Peyer's patch (tissue), 4 donors: ENCODE measurements around the gene MND1. TPM values are rescaled to one million over a fixed set of nuclear protein-coding genes. Genes with fewer than 3 reads are reported as not detected.

ENCODE experiments used
- DNase-seq, 3 donors: peaks; one replicate each; pipeline ENCODE4 v3.0.0-alpha.2; 2017 to 2019
- H3K27ac ChIP-seq, 4 donors: fragments of 200-600 bp; sonication (generic); one replicate each; pipeline ENCODE4 v1.5.1; 2016 to 2019
- H3K27me3 ChIP-seq, 2 donors: fragments of 200-600 bp; sonication (generic); one replicate each; pipeline ENCODE4 v1.5.1; 2019
- H3K36me3 ChIP-seq, 3 donors: fragments of 200-600 bp; sonication (generic); one replicate each; pipeline ENCODE4 v1.5.1; 2016 to 2019
- H3K4me1 ChIP-seq, 4 donors: fragments of 200-600 bp; sonication (generic); one replicate each; pipeline ENCODE4 v1.5.1; 2016 to 2019
- H3K4me3 ChIP-seq, 4 donors: fragments of 200-600 bp; sonication (generic); 1 replicate in 3 of 4; 2 replicates in 1 of 4; pipeline ENCODE4 v1.5.1; 2016 to 2019; ENCODE audit warnings: mild to moderate bottlenecking in 1 of 4
- H3K9me3 ChIP-seq, 4 donors: fragments of 200-600 bp; sonication (generic); one replicate each; pipeline ENCODE4 v1.5.1; 2016 to 2019; ENCODE audit warnings: mild to moderate bottlenecking in 1 of 4
- CTCF ChIP-seq, 6 experiments: fragments of 450-650 bp in 4 of 6; fragments of 200-600 bp in 2 of 6; sonication (generic) in 1 of 6; IDR thresholded peaks; one replicate each; pipeline ENCODE4 v1.5.1; 2017 to 2019; ENCODE audit warnings: antibody characterized with exemption in 6 of 6, mild to moderate bottlenecking in 3 of 6, moderate library complexity in 1 of 6
- POLR2A ChIP-seq, 2 donors: fragments of 450-650 bp; IDR thresholded peaks; one replicate each; pipeline ENCODE4 v1.5.1; 2017; ENCODE audit warnings: antibody characterized with exemption in 2 of 2, mild to moderate bottlenecking in 2 of 2, moderate library complexity in 2 of 2
- total RNA-seq, 4 donors: library from RNA; depleted of rRNA; stranded (reverse); fragments of >200 nt; gene quantifications; one replicate each; pipeline ENCODE4 v1.1.0, GENCODE V29; 2016

The MND1 gene
- total RNA-seq, 4 donors from 2014 or later: 3.5 to 7.4 TPM; not detected in 2

- no peaks in the 10 kb centered on the region for H3K27me3 ChIP-seq
- DNase-seq: no peak
- H3K4me3 ChIP-seq: no peak overlapping the region
- H3K9me3 ChIP-seq: no peaks in the 10 kb centered on the region
- H3K27ac ChIP-seq: no peak overlapping the region
- TF ChIP-seq POLR2A (IDR thresholded peaks at IDR 0.05) (no peak), CTCF (IDR thresholded peaks at IDR 0.05) (no peak)
- no peaks in the 10 kb centered on the region for H3K4me1 ChIP-seq
- H3K36me3 ChIP-seq: peaks cover 0 to 65% (median 0%) of the 10 kb centered on the region in 3 donors
Measured at GRCh38 chr4:153326513-153326912, 18.0 kb upstream of the MND1 start.

GRCh38 chr4:153327247-153327646, 17.2 kb upstream of the MND1 start:
- H3K27me3 ChIP-seq: no peaks in the 10 kb centered on the region
- no peak for TF ChIP-seq POLR2A (IDR thresholded peaks at IDR 0.05)
- TF ChIP-seq CTCF (IDR thresholded peaks at IDR 0.05): no peak
- H3K36me3 ChIP-seq: peaks cover 0 to 65% (median 0%) of the 10 kb centered on the region in 3 donors
- DNase-seq: no peak
- no peaks in the 10 kb centered on the region for H3K4me1 ChIP-seq
- H3K9me3 ChIP-seq: no peaks in the 10 kb centered on the region
- no peak overlapping the region for H3K27ac ChIP-seq
- no peak overlapping the region for H3K4me3 ChIP-seq

GRCh38 chr4:153332936-153333335, 11.6 kb upstream of the MND1 start:
- Histone ChIP-seq H3K27me3 (no peaks in the 10 kb centered on the region), H3K36me3 (peaks cover 0 to 59% (median 0%) of the 10 kb centered on the region in 3 donors), H3K9me3 (no peaks in the 10 kb centered on the region), H3K4me1 (no peaks in the 10 kb centered on the region), H3K27ac (no peak overlapping the region), H3K4me3 (no peak overlapping the region)
- no peak for DNase-seq
- TF ChIP-seq POLR2A (IDR thresholded peaks at IDR 0.05) (no peak), CTCF (IDR thresholded peaks at IDR 0.05) (no peak)

- no peak for DNase-seq
- Histone ChIP-seq H3K27me3 (no peaks in the 10 kb centered on the region), H3K36me3 (peaks cover 0 to 53% (median 0%) of the 10 kb centered on the region in 3 donors), H3K4me1 (no peaks in the 10 kb centered on the region), H3K9me3 (no peaks in the 10 kb centered on the region), H3K4me3 (no peak overlapping the region), H3K27ac (no peak overlapping the region)
- no peak for TF ChIP-seq POLR2A (IDR thresholded peaks at IDR 0.05)
- no peak for TF ChIP-seq CTCF (IDR thresholded peaks at IDR 0.05)
Measured at GRCh38 chr4:153333874-153334273, 10.6 kb upstream of the MND1 start.

GRCh38 chr4:153335665-153336064, 8.8 kb upstream of the MND1 start:
- H3K4me1 ChIP-seq: no peaks in the 10 kb centered on the region
- TF ChIP-seq POLR2A (IDR thresholded peaks at IDR 0.05): no peak
- TF ChIP-seq CTCF (IDR thresholded peaks at IDR 0.05): no peak
- peaks cover 0 to 36% (median 0%) of the 10 kb centered on the region in 3 donors for H3K36me3 ChIP-seq
- DNase-seq: no peak
- no peaks in the 10 kb centered on the region for H3K27me3 ChIP-seq
- no peak overlapping the region for H3K4me3 ChIP-seq
- H3K27ac ChIP-seq: no peak overlapping the region
- no peaks in the 10 kb centered on the region for H3K9me3 ChIP-seq

- no peak for TF ChIP-seq POLR2A (IDR thresholded peaks at IDR 0.05)
- H3K9me3 ChIP-seq: no peaks in the 10 kb centered on the region
- no peak overlapping the region for H3K27ac ChIP-seq
- H3K27me3 ChIP-seq: no peaks in the 10 kb centered on the region
- no peak overlapping the region for H3K4me3 ChIP-seq
- no peaks in the 10 kb centered on the region for H3K4me1 ChIP-seq
- DNase-seq: no peak
- peaks cover 0 to 21% (median 0%) of the 10 kb centered on the region in 3 donors for H3K36me3 ChIP-seq
Measured at GRCh38 chr4:153337686-153338085, 6.8 kb upstream of the MND1 start.
